ENCODE measurements around the gene DNAH6.

DNAH6 gene

GRCh38 chr2:84781942-84782716 is 265.8 kb downstream of the DNAH6 start:
- no peak overlapping the region for H3K27ac ChIP-seq (ENCODE audit: poor library complexity, severe bottlenecking)
- no peaks in the 10 kb centered on the region for H3K9me3 ChIP-seq (ENCODE audit: severe bottlenecking)
- no peaks in the 10 kb centered on the region for H3K27me3 ChIP-seq (ENCODE audit: insufficient read depth, poor library complexity, severe bottlenecking)
- TF ChIP-seq, protein P1, sequence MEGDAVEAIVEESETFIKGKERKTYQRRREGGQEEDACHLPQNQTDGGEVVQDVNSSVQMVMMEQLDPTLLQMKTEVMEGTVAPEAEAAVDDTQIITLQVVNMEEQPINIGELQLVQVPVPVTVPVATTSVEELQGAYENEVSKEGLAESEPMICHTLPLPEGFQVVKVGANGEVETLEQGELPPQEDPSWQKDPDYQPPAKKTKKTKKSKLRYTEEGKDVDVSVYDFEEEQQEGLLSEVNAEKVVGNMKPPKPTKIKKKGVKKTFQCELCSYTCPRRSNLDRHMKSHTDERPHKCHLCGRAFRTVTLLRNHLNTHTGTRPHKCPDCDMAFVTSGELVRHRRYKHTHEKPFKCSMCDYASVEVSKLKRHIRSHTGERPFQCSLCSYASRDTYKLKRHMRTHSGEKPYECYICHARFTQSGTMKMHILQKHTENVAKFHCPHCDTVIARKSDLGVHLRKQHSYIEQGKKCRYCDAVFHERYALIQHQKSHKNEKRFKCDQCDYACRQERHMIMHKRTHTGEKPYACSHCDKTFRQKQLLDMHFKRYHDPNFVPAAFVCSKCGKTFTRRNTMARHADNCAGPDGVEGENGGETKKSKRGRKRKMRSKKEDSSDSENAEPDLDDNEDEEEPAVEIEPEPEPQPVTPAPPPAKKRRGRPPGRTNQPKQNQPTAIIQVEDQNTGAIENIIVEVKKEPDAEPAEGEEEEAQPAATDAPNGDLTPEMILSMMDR (IDR thresholded peaks at IDR 0.05; ENCODE audit: poor library complexity, severe bottlenecking): no peak
- H3K4me3 ChIP-seq (ENCODE audit: severe bottlenecking): no peak overlapping the region
- H3K36me3 ChIP-seq (ENCODE audit: low read depth): no peaks in the 10 kb centered on the region
- DNase-seq (ENCODE audit: low spot score) (no peak), ATAC-seq (ENCODE audit: low read depth) (peak; percentile 99)
- peaks cover 10% of the 10 kb centered on the region for H3K4me1 ChIP-seq (ENCODE audit: insufficient read depth, poor library complexity, severe bottlenecking)

DNA sequence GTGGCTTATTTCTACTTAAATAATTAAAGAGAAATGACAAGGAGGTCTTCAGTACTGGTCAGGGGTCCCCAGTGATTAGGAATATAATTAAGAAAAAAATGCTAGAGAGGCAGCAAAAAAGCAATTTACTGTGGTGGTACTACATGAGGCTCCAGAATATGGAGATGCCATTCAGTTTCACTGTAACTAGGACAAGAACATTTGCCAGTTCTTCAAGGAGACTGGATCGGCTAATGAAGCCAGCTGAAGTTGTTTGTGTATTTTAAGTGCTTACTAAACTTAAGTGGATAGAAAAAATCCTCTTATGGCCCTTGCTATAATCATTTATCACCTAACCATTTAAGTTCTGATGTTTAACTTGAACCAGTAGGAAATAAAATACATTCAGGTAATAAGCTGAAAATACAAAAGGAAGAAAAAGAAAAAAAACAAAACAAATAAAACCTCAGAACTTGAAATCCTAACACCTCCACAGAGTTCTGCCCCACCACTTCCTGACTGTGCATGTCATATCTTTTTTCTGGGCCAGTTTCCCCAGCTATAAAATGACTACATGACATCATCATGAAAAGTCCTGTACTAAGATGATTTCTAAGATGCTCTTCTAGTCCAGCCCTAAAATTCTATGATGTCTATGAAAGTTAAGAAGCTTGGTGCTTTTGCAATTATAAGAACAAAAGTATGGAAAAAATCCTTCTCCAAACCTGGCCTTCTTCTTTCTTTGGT is 266.6 kb downstream of the DNAH6 start:
- H3K27ac ChIP-seq (ENCODE audit: poor library complexity, severe bottlenecking): no peak overlapping the region
- TF ChIP-seq, protein P1 (IDR thresholded peaks at IDR 0.05; ENCODE audit: poor library complexity, severe bottlenecking): no peak
- peaks cover 10% of the 10 kb centered on the region for H3K4me1 ChIP-seq (ENCODE audit: insufficient read depth, poor library complexity, severe bottlenecking)
- no peak overlapping the region for H3K4me3 ChIP-seq (ENCODE audit: severe bottlenecking)
- H3K27me3 ChIP-seq (ENCODE audit: insufficient read depth, poor library complexity, severe bottlenecking): no peaks in the 10 kb centered on the region
- no peaks in the 10 kb centered on the region for H3K9me3 ChIP-seq (ENCODE audit: severe bottlenecking)
- ATAC-seq (ENCODE audit: low read depth): no peak
- no peaks in the 10 kb centered on the region for H3K36me3 ChIP-seq (ENCODE audit: low read depth)
- no peak for DNase-seq (ENCODE audit: low spot score)

DNA sequence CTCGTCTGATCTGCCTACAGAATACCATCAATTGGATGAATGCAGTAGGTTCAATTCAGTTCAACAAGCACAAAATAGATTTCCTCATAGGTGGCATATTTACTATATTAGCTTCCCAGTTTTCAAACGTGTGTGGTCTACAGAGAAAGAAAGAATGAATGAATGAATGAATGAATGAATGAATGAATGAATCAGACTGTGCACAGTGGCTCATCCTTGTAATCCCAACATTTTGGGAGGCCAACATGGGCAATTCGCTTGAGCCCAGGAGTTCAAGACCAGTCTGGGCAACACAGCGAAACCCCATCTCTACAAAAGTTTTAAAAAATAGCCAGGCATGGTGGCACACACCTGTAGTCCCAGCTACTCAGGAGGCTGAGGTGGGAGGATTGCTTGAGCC is 269.7 kb downstream of the DNAH6 start:
- no peak overlapping the region for H3K27ac ChIP-seq (ENCODE audit: poor library complexity, severe bottlenecking)
- TF ChIP-seq, protein P1 (IDR thresholded peaks at IDR 0.05; ENCODE audit: poor library complexity, severe bottlenecking): no peak
- no peak for ATAC-seq (ENCODE audit: low read depth)

GRCh38 chr2:84786601-84787000 is 270.3 kb downstream of the DNAH6 start:
- no peak overlapping the region for H3K4me3 ChIP-seq (ENCODE audit: severe bottlenecking)
- no peak for ATAC-seq (ENCODE audit: low read depth)
- DNase-seq (ENCODE audit: low spot score): no peak
- no peaks in the 10 kb centered on the region for H3K27me3 ChIP-seq (ENCODE audit: insufficient read depth, poor library complexity, severe bottlenecking)
- H3K4me1 ChIP-seq (ENCODE audit: insufficient read depth, poor library complexity, severe bottlenecking): peaks cover 9% of the 10 kb centered on the region
- no peaks in the 10 kb centered on the region for H3K36me3 ChIP-seq (ENCODE audit: low read depth)
- no peaks in the 10 kb centered on the region for H3K9me3 ChIP-seq (ENCODE audit: severe bottlenecking)
- TF ChIP-seq, protein P1 (IDR thresholded peaks at IDR 0.05; ENCODE audit: poor library complexity, severe bottlenecking): no peak
- H3K27ac ChIP-seq (ENCODE audit: poor library complexity, severe bottlenecking): no peak overlapping the region

More for the DNA sequence above, 269.7 kb downstream of the DNAH6 start:
- no peaks in the 10 kb centered on the region for H3K36me3 ChIP-seq (ENCODE audit: low read depth)
- H3K4me3 ChIP-seq (ENCODE audit: severe bottlenecking): no peak overlapping the region
- H3K27me3 ChIP-seq (ENCODE audit: insufficient read depth, poor library complexity, severe bottlenecking): no peaks in the 10 kb centered on the region
- H3K4me1 ChIP-seq (ENCODE audit: insufficient read depth, poor library complexity, severe bottlenecking): peaks cover 10% of the 10 kb centered on the region
- H3K9me3 ChIP-seq (ENCODE audit: severe bottlenecking): no peaks in the 10 kb centered on the region
- no peak for DNase-seq (ENCODE audit: low spot score)
